GM21737 (cell line): ENCODE results near the gene IQGAP2.
"Not testable (repeated sequence)": the region's sequence is repeated elsewhere in the genome, so short reads cannot be mapped to it uniquely, and the experiment has no call there.

Source experiments
- ATAC-seq: cut with Tn5 transposase; IDR thresholded peaks from one replicate; pipeline ENCODE4 v1.9.1; 2021; ENCODE audit warnings: mild to moderate bottlenecking, moderate library complexity; ENCODE audit not compliant: unreplicated experiment

IQGAP2 gene

DNA sequence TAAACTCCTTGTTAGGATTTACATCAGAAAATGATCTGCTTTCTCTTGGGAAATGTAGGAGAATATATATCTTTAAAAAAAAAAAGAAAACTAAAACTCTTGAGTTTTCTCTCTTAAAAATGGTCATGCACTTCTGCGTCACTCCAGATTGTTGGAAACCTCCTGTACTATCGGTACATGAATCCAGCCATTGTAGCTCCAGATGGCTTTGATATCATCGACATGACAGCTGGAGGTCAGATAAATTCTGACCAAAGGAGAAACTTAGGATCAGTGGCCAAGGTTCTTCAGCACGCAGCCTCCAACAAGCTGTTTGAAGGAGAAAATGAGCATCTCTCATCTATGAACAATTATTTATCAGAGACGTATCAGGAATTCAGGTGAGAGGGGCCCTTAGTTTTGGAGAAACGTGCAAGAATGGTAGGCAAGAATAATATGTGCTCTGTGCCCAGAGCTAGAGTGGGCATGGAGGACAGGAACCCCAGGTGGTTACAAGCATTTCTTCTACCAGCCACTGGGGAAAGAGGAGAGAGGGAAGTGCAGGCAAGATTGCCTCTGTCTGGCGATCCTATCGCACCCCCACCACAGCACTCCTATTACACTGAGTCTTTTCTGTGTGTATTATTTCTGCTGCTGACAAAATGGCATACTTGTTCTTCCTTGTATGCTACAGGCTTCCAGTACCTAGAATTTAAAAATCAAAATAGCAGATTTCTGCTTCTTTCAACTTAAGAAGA, 271.4 kb downstream of the IQGAP2 start:
- no peak for ATAC-seq

DNA sequence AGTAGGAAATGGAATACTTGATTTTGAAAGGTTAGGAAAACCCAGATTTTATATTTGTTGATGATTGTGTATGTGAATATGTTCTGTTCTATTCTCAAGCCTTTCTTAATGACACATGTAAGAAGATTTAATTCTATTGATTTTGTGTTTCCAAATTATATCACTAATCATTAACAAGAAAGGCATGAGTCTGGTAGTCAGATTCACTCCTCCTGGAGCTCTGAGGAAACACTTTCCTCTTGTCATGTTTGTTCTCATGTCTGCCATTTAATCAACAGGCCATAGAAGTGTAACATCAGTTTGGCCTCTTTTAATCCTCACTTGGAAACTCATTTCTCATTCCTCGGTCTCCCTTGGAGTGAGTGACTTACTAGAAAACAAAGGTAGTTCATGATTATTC, 272.3 kb downstream of the IQGAP2 start:
- no peak for ATAC-seq

DNA sequence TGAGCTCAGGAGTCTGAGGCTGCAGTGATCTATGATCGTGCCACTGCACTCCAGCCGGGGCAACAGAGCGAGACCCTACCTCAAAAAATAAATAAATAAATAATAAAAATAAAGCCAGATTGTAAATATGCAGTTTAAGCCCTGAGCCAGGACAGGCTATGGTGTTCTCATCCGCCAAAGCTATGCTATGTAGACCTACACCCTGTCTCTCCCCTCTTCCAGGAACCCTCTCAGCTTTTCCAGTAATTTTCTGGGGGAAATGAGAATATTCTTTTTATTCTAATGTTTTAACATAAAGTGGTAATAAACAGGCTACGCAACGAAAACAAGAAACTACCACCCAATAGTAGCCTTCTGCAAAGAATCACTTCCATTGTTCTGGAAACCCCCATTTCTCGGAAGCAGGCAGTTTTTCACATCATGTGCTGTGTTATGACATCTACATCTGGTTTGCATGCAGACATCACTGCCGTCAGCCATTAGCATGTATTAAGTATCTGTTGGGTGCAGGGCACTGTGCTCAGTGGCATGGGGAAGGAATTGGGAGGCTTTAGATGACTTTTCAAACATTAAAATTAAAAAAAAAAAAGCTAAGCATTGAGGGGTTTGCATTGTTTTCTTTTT, 274.9 kb downstream of the IQGAP2 start:
- no peak for ATAC-seq

DNA sequence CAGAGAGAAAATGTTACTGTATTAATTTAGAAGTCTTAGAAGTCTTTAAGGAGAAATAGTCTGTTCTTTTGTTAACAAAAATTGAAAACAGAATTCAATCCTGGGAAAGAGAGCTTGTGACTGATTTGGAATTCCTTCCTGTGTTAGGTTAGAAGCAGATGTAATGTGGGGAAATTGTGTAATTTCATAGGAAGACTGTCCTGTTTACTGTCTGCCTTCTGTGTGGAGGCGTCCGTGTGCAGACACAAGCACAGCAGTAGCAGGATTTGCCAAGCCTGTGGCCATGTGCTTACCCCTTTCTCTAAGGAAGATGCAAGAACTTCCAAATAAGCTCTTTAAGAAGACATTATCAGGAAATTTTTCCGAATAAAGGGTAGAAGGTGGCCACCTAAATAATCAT, 276.1 kb downstream of the IQGAP2 start:
- no peak for ATAC-seq

DNA sequence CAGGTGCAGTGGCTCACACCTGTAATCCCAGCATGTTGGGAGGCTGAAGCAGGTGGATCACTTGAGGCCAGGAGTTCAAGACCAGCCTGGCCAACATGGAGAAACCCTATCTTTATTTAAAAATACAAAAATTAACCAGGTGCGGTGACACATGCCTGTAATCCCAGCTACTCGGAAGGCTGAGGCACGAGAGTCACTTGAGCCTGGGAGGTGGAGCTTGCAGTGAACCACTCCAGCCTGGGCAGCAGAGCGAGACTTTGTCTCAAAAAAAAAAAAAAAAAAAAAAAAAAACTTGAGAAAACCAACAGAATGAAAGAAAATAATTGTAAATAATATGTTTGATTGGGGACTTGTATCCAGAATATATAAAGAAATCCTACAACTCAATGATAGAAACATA, 277.7 kb downstream of the IQGAP2 start:
- not testable (repeated sequence) for ATAC-seq

DNA sequence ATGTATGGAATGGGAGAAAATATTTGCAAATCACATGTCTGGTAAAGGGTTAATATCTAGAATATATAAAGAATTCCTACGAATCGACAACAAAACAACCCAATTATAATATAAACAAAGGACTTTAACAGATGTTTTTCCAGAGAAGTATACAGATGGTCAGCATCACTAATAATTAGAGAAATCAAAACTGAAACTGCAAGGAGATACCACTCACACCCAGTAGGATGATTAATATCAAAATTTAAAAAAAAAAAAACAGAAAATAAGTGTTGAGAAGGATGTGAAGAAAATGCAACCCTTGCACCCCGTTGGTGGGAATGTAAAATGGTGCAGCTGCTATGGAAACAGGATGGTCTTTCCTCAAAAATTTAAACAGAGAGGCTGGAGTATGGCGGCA, 278.2 kb downstream of the IQGAP2 start:
- no peak for ATAC-seq

DNA sequence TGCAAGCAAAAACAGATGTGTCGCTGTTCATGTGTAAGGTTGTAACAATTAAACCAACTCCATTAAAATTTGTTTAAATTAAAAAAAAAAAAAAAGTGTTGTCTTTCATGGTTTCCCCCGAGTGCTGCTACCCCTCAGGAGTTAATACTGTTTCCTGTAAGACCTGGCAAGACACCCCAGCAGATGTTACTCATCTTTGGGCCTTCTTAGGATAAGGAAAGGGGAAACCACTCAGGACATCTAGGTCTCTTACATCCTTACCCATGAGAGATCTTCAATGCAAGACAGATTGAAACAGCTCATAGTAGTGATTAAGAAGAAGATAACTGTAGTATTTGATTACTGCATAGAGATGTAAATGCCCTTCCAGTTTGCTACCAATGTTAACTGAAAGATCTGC, 279.3 kb downstream of the IQGAP2 start:
- ATAC-seq, result no peak

DNA sequence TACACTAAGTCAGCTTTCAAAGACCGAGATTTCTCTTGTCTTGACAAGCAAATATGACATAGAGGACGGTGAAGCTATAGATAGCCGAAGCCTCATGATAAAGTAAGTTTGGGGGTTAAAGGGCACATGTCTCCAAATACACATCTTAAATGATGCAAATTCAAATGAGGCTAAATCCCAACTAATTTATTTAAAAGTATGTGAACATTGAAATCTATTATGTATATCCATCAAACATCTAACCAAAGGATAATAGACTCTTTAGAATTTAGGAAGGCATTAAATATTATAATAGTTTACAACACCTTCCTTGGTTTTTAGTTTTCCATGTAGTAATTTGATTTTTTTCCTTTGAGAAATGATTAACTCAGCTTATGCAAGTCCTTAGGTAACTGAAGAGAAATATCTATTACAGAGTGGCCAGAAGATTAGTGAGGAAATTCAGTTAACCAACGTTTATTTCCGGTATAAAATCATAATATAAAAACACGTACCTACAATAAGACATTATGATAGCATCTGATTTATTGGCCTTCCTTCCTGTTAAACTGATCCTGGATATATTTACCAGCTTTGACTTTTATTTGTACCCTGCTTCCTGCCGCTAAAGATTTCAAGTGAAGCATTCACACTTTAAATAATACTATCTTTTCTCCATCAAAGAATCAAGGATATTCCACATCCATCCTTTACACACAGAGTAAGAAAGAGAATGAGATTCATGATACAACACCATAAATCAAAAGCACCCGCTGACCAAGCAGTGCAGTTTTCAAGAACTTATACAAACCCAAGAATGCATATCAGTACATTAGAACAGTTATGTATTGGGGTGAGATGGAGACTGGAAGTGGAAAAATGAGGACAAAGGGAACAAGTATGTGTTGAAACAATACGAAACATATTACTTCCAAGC, 281.0 kb downstream of the IQGAP2 start:
- ATAC-seq, result no peak

DNA sequence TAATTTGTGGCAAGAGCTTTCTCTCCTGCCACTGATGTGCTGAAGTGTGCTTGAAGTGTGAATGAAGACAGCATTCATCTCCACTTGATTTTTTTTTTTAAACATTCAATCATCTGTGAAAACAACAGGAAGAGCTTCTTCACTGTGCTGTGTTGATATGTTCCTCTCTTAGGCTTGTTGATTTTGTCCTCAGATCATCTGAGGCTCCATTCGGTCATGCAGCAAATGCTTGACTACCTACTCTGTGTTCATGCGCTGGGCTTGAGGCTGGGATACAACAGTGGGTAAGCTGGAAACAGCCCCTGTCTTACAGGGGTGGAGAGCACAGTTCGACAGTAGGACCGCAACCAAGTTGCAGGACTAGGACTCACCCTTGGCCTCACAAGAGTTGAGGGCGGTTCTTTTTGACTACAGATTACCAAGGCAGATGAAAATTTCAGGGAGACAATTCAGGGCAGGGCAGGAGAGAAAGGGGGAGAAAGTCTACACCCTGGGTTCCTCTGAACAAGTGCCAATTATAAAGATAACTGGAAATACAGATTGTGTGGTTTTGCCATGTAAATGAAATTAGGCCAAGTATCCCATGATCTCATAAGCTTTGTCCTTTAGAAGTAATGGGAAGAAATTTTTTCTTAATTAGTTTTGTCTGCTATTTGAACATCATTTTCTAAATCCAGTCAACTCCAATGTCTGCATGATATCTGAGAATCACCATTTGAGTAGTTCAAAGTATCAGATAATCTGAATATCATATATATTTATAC, 281.9 kb downstream of the IQGAP2 start:
- ATAC-seq, result no peak

DNA sequence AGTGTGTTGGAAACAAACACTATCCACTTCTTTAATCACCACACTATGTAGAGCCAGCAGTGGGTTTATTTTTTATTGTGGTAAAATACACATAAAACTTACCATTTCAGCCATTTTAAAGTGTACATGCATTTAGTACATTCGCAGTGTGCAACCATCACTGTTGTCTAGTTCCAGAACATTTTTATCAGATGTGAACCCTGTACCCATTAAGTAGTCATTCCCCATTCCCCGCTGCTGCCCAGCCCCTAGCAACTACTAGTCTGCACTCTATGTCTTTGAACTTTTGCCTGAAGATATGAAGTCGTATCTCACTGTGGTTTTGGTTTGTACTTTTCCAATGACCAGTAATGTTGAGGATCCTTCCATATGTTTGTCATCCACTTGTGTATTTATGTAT, 282.6 kb downstream of the IQGAP2 start:
- no peak for ATAC-seq

DNA sequence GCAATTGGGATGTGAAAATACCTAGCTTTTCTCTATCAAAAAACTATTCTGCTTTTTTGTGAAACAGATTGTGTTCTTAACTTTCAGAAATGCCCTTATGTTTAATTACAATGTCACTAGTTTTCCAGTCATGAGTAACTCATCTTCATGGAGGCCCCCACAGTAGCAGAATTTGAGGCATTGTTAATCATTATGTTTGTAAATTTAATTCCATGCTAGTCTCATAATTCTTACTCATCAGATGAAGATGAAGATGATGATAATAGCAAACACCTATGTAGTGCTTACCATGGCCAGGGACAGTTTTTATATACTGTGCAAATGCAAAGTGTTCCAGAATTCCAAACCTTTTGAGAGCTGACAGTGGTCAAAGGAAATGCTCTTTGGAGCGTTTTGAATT, 285.1 kb downstream of the IQGAP2 start:
- no peak for ATAC-seq

DNA sequence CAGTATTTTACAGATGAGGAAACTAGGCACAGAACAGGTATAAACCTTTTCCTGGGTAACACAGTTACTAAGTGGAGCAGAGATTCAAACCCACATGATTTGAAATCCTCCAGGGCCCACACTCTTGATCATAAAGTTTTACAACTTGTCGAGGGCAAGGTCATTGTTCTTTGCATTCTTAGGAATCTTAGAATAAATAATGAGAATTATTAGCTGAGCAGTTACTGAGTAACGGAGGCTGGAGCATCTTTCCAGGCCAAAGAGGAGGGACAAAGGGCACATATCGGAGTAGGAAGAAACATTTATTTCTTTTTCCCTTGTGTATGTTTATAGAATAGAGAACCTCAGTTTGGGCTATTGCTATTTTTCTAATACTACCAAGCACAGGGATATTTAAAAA, 285.8 kb downstream of the IQGAP2 start:
- no peak for ATAC-seq

DNA sequence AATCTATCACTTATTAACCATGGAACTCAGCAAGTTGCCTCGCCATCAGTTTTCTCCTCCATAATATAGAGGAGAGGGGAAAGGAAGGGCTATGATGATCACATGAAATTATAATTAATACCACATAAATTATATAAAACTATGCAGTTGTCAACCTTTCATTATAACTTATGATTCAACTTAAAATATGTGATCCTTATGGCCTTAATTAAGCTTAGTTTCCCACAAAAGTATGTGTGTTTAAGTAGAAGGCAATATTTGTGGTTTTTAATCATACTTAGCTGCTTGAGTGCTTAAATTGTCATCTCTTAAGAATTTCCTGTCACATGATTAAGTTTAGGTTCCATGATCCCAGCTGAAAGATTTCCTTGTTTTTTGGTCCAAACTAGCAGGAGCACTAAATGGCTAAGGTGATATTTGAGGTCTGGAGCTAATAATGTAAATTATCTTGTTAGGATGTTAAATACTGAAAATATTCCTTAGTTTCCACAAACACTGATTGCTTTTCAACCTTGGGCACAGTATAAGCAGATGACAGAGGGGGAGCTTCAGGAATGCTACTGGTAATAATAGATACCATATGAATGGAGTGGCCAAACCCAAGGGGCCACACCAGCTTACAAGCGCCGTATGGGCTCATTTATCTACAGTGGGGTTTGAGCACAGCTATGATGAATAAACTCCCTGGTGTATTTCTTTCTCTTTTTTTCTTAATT, 286.4 kb downstream of the IQGAP2 start:
- ATAC-seq, result no peak

DNA sequence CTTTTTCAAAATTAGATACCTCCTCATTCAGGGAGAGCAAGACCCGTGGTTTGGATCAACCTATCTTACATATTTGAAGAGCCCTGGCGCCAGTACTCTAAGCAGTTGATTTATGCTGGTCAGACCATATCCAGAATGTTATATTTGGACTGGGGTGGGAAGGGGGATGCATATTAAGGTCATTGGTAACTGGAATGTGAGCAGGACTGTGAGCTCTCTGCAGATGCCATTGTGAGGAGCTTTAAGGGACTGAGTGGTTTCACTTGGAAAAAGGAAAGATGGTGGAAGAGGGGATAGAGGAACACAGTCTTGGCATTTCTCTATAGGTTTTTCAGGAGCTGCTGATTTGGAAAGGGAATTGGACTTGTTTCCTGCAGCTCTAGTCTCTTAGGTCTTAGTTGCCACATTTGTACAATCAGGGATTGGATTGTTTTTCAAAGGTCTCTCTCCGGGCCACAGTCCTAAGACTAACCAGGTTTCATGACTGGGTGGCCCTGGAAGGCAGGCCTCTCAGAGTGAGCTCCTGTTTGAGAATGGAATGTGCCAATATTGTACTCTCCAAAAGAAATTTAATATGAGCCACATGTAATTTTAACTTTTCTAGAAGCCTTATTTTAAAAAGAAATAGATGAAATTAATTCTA, 287.1 kb downstream of the IQGAP2 start:
- ATAC-seq, result no peak

DNA sequence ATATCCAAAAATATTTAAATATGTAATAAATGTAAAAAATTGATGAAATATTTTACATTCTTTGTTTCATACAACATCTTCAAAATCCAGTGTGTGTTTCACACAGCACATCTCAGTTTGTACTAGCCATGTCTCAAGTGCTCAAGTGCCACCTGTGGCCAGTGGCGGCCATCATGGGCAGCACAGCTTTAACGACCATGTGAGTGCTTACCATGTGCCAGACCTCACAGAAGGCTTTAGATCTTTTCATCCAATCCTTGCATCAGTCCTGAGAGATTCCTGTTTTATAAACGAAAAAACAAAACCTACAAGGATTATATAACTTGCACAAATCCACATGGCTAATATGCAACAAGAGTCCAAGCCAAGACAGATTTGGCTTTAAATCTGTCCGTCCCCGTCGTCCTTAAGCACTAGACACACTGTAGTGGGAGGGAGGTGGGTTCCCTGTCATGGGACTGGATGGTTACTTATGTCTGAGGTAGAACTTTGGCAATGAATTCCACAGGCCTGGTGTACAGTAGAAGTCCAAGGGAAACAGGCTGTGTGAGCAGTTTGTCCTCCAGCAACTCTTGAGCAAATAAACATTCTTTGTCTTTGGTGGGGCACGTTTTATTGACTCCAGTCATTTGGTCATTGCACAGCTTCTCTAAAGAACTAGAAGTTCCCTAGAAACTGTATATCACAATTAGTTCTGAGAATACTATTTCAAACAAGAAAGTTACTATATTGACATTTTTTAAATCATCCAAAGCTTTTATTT, 287.8 kb downstream of the IQGAP2 start:
- ATAC-seq, result no peak

DNA sequence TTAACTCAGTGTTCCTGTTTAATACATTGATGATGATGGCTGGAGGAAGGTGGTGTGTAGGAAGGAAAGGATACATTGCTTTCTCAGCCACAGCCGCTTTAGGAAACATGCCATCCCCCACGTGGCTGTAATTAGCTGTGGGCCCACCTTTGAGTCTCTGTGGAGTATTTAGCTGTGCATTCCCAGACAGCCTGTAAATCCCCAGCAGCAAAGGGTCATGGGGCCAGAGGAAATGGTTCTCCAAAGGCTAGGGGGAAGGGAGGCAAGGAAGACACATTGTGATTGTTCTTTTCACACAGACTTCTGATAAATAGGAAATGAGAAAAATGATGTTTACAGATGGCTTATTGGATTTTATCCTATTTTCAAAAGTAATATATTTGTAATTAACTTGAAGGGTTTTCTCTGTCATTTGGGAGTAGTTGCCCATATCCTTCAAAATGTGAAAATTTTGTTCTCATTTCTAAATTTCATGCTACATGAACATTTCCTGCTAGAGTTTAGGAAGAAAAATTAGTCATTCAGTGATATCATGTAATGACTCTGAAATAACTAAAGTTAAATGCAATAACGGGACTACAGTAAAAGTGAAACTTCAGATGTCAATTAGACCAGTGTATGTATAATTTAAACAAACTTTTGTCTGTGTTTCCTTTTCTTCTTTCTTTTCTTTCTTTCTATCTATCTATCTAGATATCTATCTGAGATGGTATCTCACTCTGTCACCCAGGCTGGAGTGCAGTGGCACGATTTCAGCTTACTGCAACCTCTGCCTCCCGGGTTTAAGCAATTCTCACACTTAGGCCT, 288.6 kb downstream of the IQGAP2 start:
- no peak for ATAC-seq

DNA sequence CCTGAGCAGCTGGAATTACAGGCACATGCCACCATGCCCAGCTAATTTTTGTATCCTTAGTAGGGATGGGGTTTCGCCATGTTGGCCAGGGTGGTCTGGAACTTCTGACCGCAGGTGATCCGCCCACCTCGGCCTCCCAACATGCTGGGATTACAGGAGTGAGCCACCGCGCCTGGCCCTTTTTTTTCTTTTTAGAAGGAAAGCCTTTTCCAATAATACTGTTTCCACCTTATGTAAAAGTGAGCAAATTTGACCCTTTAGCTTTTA, 289.1 kb downstream of the IQGAP2 start:
- no peak for ATAC-seq

DNA sequence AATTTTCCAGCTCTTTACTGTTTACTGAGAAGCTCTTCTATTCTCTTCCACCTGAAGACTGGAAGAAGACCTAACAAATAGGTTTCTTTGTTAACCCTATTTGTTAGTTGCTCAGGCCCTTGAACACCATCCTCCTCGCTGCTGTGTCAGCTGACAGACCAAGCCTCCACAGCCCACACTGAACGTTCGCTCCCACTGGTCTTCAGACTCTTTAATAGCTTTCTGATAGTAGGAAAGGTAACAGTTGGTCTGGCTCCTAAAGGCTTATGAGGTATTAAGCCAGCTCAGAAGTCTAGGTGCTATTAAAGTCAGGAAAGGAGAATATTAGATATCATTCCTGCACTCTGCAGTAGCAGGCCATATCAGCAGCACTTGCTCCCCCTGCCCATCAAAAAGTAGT, 289.6 kb downstream of the IQGAP2 start:
- no peak for ATAC-seq

DNA sequence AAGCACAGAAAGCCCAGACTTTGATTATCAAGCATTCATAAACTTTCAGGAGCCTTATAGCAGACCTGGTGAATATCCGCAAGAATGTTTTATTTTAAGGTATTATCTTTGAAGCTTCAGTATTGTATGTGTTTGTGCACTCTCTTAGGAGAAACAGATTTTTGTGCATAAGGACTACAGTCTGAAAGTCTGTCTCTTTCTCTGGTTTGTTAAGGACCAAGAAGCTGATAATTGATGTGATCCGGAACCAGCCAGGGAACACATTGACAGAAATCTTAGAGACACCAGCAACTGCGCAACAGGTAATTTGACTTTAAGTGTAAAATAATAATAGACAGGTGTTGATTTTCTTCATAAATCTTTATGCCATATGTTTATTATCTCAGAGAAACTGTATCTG, 290.1 kb downstream of the IQGAP2 start:
- ATAC-seq, result no peak
